H1 (cell line): ENCODE results near the gene FGF12. TPM values are rescaled to one million over a fixed set of nuclear protein-coding genes. Genes with fewer than 3 reads are reported as not detected.

Experiments
- CTCF ChIA-PET: fragments of 300-600 bp; sonication (Branson Sonifier 250); formaldehyde crosslinking; loops from one replicate; lab custom pipeline; 2021; ENCODE audit not compliant: partially characterized antibody; lab: Charles Lee
- POLR2A ChIA-PET: fragments of 300-600 bp; sonication (Branson Sonifier 250); formaldehyde crosslinking; loops from one replicate; lab custom pipeline; 2021; ENCODE audit warnings: inconsistent platforms; ENCODE audit not compliant: partially characterized antibody; lab: Charles Lee
- DNase-seq, 2 experiments: peaks; one replicate each; pipeline versions ENCODE4 v3.0.0 to v3.0.0-alpha.2; 2010 to 2022; ENCODE audit warnings: low spot score in 2 of 2, low read depth in 1 of 2, mixed read lengths in 1 of 2
- FAIRE-seq: peaks from 2 replicates; lab custom pipeline; 2011; peaks lifted over from hg19 to GRCh38; lab: Jason Lieb, UNC
- H2AFZ ChIP-seq: 2 replicates; pipeline ENCODE4 v1.8.1; 2012; ENCODE audit warnings: low read length, inconsistent platforms
- H2AK5ac ChIP-seq: 2 replicates; pipeline ENCODE4 v1.6.1; 2013; ENCODE audit warnings: low read depth, low read length
- H2BK120ac ChIP-seq: replicated peaks from 2 replicates; pipeline ENCODE3; 2013; ENCODE audit warnings: low read depth, low read length, inconsistent platforms
- H2BK12ac ChIP-seq: 2 replicates; pipeline ENCODE4 v1.6.1; 2013; ENCODE audit warnings: low read depth, low read length
- H2BK15ac ChIP-seq: 2 replicates; pipeline ENCODE4 v1.6.1; 2013; ENCODE audit warnings: low read length
- H2BK20ac ChIP-seq: 2 replicates; pipeline ENCODE4 v1.6.1; 2013; ENCODE audit warnings: low read length
- H2BK5ac ChIP-seq: 2 replicates; pipeline ENCODE4 v1.6.1; 2013; ENCODE audit warnings: low read depth, low read length
- H3K14ac ChIP-seq: 2 replicates; pipeline ENCODE4 v1.6.1; 2013; ENCODE audit warnings: inconsistent platforms; ENCODE audit not compliant: insufficient read length
- H3K18ac ChIP-seq: 2 replicates; pipeline ENCODE4 v1.6.1; 2013; ENCODE audit warnings: low read length; ENCODE audit errors: extremely low read depth
- H3K23ac ChIP-seq: 2 replicates; pipeline ENCODE4 v1.6.1; 2013; ENCODE audit warnings: inconsistent platforms; ENCODE audit not compliant: insufficient read length
- H3K23me2 ChIP-seq: 2 replicates; pipeline ENCODE4 v1.6.1; 2013; ENCODE audit warnings: low read depth, low read length
- H3K27ac ChIP-seq: 2 replicates; pipeline ENCODE4 v1.6.1; 2011; ENCODE audit warnings: low read depth, low read length, inconsistent platforms
- H3K27me3 ChIP-seq, 4 experiments: replicated peaks in 1 of 4; 1 replicate in 1 of 4; 2 replicates in 3 of 4; pipeline versions ENCODE4 v1.6.1 to v1.8.1; 2011 to 2013; ENCODE audit warnings: low read length in 3 of 4, mild to moderate bottlenecking in 3 of 4, inconsistent platforms in 2 of 4, mixed read lengths in 2 of 4, moderate library complexity in 1 of 4; ENCODE audit not compliant: control insufficient read depth in 3 of 4, insufficient read depth in 3 of 4; ENCODE audit errors: extremely low read depth in 1 of 4
- H3K36me3 ChIP-seq, 4 experiments: 2 replicates each; pipeline versions ENCODE4 v1.6.1 to v1.8.1; 2011 to 2013; ENCODE audit warnings: mild to moderate bottlenecking in 4 of 4, low read length in 3 of 4, moderate library complexity in 2 of 4, control low read depth in 1 of 4, inconsistent platforms in 1 of 4; ENCODE audit not compliant: insufficient read depth in 4 of 4, control insufficient read depth in 2 of 4
- H3K4ac ChIP-seq: replicated peaks from 2 replicates; pipeline ENCODE3; 2013; ENCODE audit warnings: low read length, low read depth, mixed read lengths, inconsistent platforms; ENCODE audit not compliant: insufficient read length
- H3K4me1 ChIP-seq, 4 experiments: replicated peaks in 1 of 4; 1 replicate in 1 of 4; 2 replicates in 3 of 4; pipeline versions ENCODE4 v1.6.1 to v1.8.1; 2011 to 2013; ENCODE audit warnings: low read length in 3 of 4, inconsistent platforms in 2 of 4, mixed read lengths in 1 of 4; ENCODE audit not compliant: insufficient read depth in 4 of 4, control insufficient read depth in 3 of 4
- H3K4me2 ChIP-seq, 2 experiments: 2 replicates each; pipeline versions ENCODE4 v1.6.1 to v1.8.1; 2011 to 2013; ENCODE audit warnings: low read depth in 2 of 2, low read length in 2 of 2, control low read depth in 1 of 2, inconsistent platforms in 1 of 2, mild to moderate bottlenecking in 1 of 2; ENCODE audit not compliant: insufficient read depth in 1 of 2
- H3K4me3 ChIP-seq, 4 experiments: fragments of 200-600, 300-600 bp in 1 of 4; sonication (generic), shearing (Covaris generic), sonication (Bioruptor Twin) in 1 of 4; 2 replicates each; pipeline versions ENCODE4 v1.5.1 to v1.8.1; 2011 to 2016; ENCODE audit warnings: low read length in 4 of 4, low read depth in 3 of 4, control low read depth in 2 of 4, inconsistent platforms in 2 of 4, mild to moderate bottlenecking in 2 of 4, mixed read lengths in 1 of 4, moderate library complexity in 1 of 4; ENCODE audit not compliant: insufficient read depth in 2 of 4; ENCODE audit errors: extremely low read depth in 1 of 4
- H3K56ac ChIP-seq: replicated peaks from 2 replicates; pipeline ENCODE3; 2013; ENCODE audit warnings: low read depth, mild to moderate bottlenecking, mixed read lengths, low read length, inconsistent platforms; ENCODE audit not compliant: insufficient read length
- H3K79me1 ChIP-seq: 2 replicates; pipeline ENCODE4 v1.6.1; 2013; ENCODE audit warnings: low read depth, low read length, control low read depth
- H3K79me2 ChIP-seq, 2 experiments: 2 replicates each; pipeline versions ENCODE4 v1.6.1 to v1.8.1; 2012 to 2013; ENCODE audit warnings: low read length in 2 of 2, mild to moderate bottlenecking in 2 of 2, inconsistent platforms in 1 of 2; ENCODE audit not compliant: insufficient read depth in 2 of 2, control insufficient read depth in 1 of 2
- H3K9ac ChIP-seq, 4 experiments: replicated peaks in 1 of 4; 1 replicate in 1 of 4; 2 replicates in 3 of 4; pipeline versions ENCODE4 v1.6.1 to v1.8.1; 2011 to 2013; ENCODE audit warnings: low read depth in 3 of 4, low read length in 3 of 4, control low read depth in 2 of 4, mild to moderate bottlenecking in 2 of 4, moderate library complexity in 2 of 4, inconsistent platforms in 1 of 4; ENCODE audit errors: extremely low read depth in 1 of 4
- H3K9me3 ChIP-seq, 2 experiments: 2 replicates each; pipeline versions ENCODE4 v1.6.1 to v1.8.1; 2012 to 2013; ENCODE audit warnings: mild to moderate bottlenecking in 2 of 2, moderate library complexity in 2 of 2, control low read depth in 1 of 2, inconsistent platforms in 1 of 2, low read depth in 1 of 2, low read length in 1 of 2, mixed read lengths in 1 of 2; ENCODE audit not compliant: insufficient read depth in 2 of 2
- H4K20me1 ChIP-seq, 2 experiments: replicated peaks in 1 of 2; 2 replicates each; pipeline versions ENCODE3 to v1.8.1; 2011 to 2013; ENCODE audit warnings: inconsistent platforms in 2 of 2, low read length in 2 of 2, mild to moderate bottlenecking in 1 of 2; ENCODE audit not compliant: insufficient read depth in 2 of 2, control insufficient read depth in 1 of 2
- H4K5ac ChIP-seq: 2 replicates; pipeline ENCODE4 v1.6.1; 2013; ENCODE audit warnings: low read length, low read depth, mixed read lengths, inconsistent platforms; ENCODE audit not compliant: insufficient read length
- H4K8ac ChIP-seq: 2 replicates; pipeline ENCODE4 v1.8.0; 2013; ENCODE audit warnings: mild to moderate bottlenecking, moderate library complexity, low read length, inconsistent platforms; ENCODE audit not compliant: insufficient read depth; ENCODE audit errors: extremely low read depth
- H4K91ac ChIP-seq: replicated peaks from 2 replicates; pipeline ENCODE3; 2013; ENCODE audit warnings: low read length, mixed read lengths, inconsistent platforms; ENCODE audit not compliant: insufficient read length
- BCL11A ChIP-seq, 2 experiments: IDR thresholded peaks; one replicate each; pipeline ENCODE4 v1.6.1; 2011; ENCODE audit warnings: low read depth in 2 of 2, low read length in 2 of 2, mild to moderate bottlenecking in 2 of 2
- GTF2F1 ChIP-seq: IDR thresholded peaks from 2 replicates; pipeline ENCODE4 v1.6.1; 2012; ENCODE audit warnings: low read depth, low read length, improper control_type of control experiment, borderline replicate concordance
- JUND ChIP-seq: IDR thresholded peaks from 2 replicates; pipeline ENCODE4 v1.6.1; 2011; ENCODE audit warnings: mild to moderate bottlenecking, improper control_type of control experiment, low read length
- KDM4A ChIP-seq: IDR thresholded peaks from one replicate; pipeline ENCODE4 v1.7.1; 2012; ENCODE audit warnings: low read depth, mild to moderate bottlenecking, moderate library complexity, low read length, inconsistent platforms; ENCODE audit not compliant: severe bottlenecking
- POLR2AphosphoS5 ChIP-seq: IDR thresholded peaks from 2 replicates; pipeline ENCODE4 v1.6.1; 2011; ENCODE audit warnings: low read depth, low read length
- RFX5 ChIP-seq: IDR thresholded peaks from 2 replicates; pipeline ENCODE4 v1.6.1; 2011; ENCODE audit warnings: low read depth, low read length, improper control_type of control experiment, borderline replicate concordance
- SIN3A ChIP-seq, 2 experiments: IDR thresholded peaks in 1 of 2; conservative IDR thresholded peaks in 1 of 2; 2 replicates each; pipeline ENCODE4 v1.6.1; 2011 to 2012; ENCODE audit warnings: low read length in 2 of 2, improper control_type of control experiment in 1 of 2, low read depth in 1 of 2, mild to moderate bottlenecking in 1 of 2
- SIX5 ChIP-seq: IDR thresholded peaks from 2 replicates; pipeline ENCODE4 v1.6.1; 2011; ENCODE audit warnings: mild to moderate bottlenecking, low read depth, low read length
- TAF1 ChIP-seq: IDR thresholded peaks from 2 replicates; pipeline ENCODE4 v1.6.1; 2011; ENCODE audit warnings: mild to moderate bottlenecking, low read depth, low read length
- YY1 ChIP-seq: IDR thresholded peaks from 2 replicates; pipeline ENCODE4 v1.6.1; 2011; ENCODE audit warnings: low read depth, mild to moderate bottlenecking, low read length
- WGBS, 2 experiments: shearing (Covaris generic) in 1 of 2; methylation state at CpG; one replicate each; pipeline versions ENCODE4 v1.1.6 to v1.1.7; 2013 to 2015; ENCODE audit warnings: low lambda C conversion rate in 2 of 2, mixed read lengths in 2 of 2, inconsistent platforms in 1 of 2, low coverage in 1 of 2, missing lambda C conversion rate in 1 of 2; ENCODE audit not compliant: insufficient replicate concordance in 2 of 2, insufficient coverage in 1 of 2, insufficient read length in 1 of 2; ENCODE audit errors: extremely low coverage in 1 of 2, missing lambda C conversion rate in 1 of 2; 5-methylcytosine and 5-hydroxymethylcytosine counted together
- polyA plus RNA-seq, 7 experiments: library from polyadenylated mRNA; depleted of rRNA in 3 of 7; stranded (reverse) in 5 of 7; unstranded in 2 of 7; fragments of >200 nt in 5 of 7; fragments of 200-250 nt in 2 of 7; gene quantifications; 1 replicate in 5 of 7; 2 replicates in 1 of 7; 4 replicates in 1 of 7; pipeline versions ENCODE4 v1.2.1 to v1.2.3, GENCODE V29; 2011 to 2013; ENCODE audit warnings: missing spikeins in 2 of 7, mixed read lengths in 2 of 7
- total RNA-seq: library from RNA; stranded (reverse); fragmentation: NEBNext Ultra II Directional; extraction: Animal tissue kit (Norgen Biotek cat#: 25700); gene quantifications from 2 replicates; pipeline ENCODE4 v1.2.1, GENCODE V29; 2021
- TF ChIP-seq, protein P1 (sequence below): IDR thresholded peaks from 2 replicates; pipeline ENCODE4 v1.6.1; 2012; ENCODE audit warnings: low read length, inconsistent platforms

FGF12 gene
- total and polyA plus RNA-seq, 2 of the 8 experiments (the other 6 are each of a cell fraction or from before 2014, with no cell fraction given) = 4.1 to 16.6 TPM

DNA sequence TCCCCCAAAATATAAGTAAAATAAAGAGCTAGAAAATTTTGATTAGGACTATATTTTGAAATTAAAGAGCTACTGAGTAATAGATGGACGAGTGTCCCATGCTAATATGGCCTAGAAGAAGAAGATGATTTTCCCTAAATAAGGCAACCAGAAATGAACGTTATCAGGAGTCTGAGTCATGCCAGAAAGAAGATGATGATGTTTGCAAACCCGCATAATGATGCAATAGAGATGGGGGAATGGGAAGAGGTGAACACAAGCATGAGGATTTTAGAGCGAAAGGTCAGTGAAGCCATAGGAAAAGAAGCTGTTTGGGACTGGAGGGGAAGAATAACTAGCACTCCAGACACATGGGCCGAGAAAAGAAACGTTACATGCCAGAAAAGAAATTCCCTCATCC lies 71.7 kb downstream of the FGF12 start:
- no peak overlapping the region for H3K56ac ChIP-seq
- H2AK5ac ChIP-seq = no peak overlapping the region
- no peak overlapping the region for H3K14ac ChIP-seq
- TF ChIP-seq RFX5 (no peak), YY1 (no peak), GTF2F1 (no peak), SIN3A (conservative IDR thresholded peaks at IDR 0.05 in 1 of 2, IDR thresholded peaks at IDR 0.05 in 1 of 2; ENCODE audit: low read depth in 1 of 2, low read length in 2 of 2) (no peak), TAF1 (no peak), BCL11A (IDR thresholded peaks at IDR 0.05; ENCODE audit: low read depth in 2 of 2, low read length in 2 of 2) (no peak), KDM4A (no peak), POLR2AphosphoS5 (no peak), SIX5 (no peak), JUND (no peak)
- TF ChIP-seq, protein P1, sequence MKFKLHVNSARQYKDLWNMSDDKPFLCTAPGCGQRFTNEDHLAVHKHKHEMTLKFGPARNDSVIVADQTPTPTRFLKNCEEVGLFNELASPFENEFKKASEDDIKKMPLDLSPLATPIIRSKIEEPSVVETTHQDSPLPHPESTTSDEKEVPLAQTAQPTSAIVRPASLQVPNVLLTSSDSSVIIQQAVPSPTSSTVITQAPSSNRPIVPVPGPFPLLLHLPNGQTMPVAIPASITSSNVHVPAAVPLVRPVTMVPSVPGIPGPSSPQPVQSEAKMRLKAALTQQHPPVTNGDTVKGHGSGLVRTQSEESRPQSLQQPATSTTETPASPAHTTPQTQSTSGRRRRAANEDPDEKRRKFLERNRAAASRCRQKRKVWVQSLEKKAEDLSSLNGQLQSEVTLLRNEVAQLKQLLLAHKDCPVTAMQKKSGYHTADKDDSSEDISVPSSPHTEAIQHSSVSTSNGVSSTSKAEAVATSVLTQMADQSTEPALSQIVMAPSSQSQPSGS = no peak
- TF ChIP-seq, all 59 proteins: peak for 0
- ChIA-PET CTCF (interaction anchor here (0.7 to 0.9 kb wide), 2 partner anchors 101 to 116 kb away, joined by 3 read pairs; no protein-coding TSS in a partner anchor), POLR2A (no interaction called here)
- H3K23me2 ChIP-seq = no peaks in the 10 kb centered on the region
- H3K27me3 ChIP-seq = no peaks in the 10 kb centered on the region
- H3K23ac ChIP-seq = no peak overlapping the region
- no peak overlapping the region for H2BK15ac ChIP-seq
- no peaks in the 10 kb centered on the region for H3K4me1 ChIP-seq
- H3K79me2 ChIP-seq = no peaks in the 10 kb centered on the region
- WGBS, 2 experiments = 85% methylated on average over 6 of the region's 6 CpGs; no CpG with 5 or more reads in 1 of the 2 experiments
- no peak overlapping the region for H3K4me3 ChIP-seq
- H3K9me3 ChIP-seq = no peaks in the 10 kb centered on the region
- no peak overlapping the region for H3K18ac ChIP-seq
- H2AFZ ChIP-seq = no peak overlapping the region
- H4K91ac ChIP-seq = no peak overlapping the region
- no peak overlapping the region for H3K27ac ChIP-seq
- H2BK12ac ChIP-seq = no peak overlapping the region
- H2BK120ac ChIP-seq = no peak overlapping the region
- H3K36me3 ChIP-seq = no peaks in the 10 kb centered on the region
- H3K79me1 ChIP-seq = no peaks in the 10 kb centered on the region
- no peak overlapping the region for H2BK5ac ChIP-seq
- H4K8ac ChIP-seq = no peak overlapping the region
- FAIRE-seq (no peak), DNase-seq (no peak)
- H4K20me1 ChIP-seq = no peaks in the 10 kb centered on the region
- H4K5ac ChIP-seq = no peak overlapping the region
- no peak overlapping the region for H3K9ac ChIP-seq
- no peak overlapping the region for H3K4me2 ChIP-seq
- H2BK20ac ChIP-seq = no peak overlapping the region
- no peak overlapping the region for H3K4ac ChIP-seq
